GM21423 (cell line): Measurements from ENCODE around the gene TGM3.

Experiments used
- ATAC-seq: cut with Tn5 transposase; IDR thresholded peaks from one replicate; pipeline ENCODE4 v1.9.1; 2021; ENCODE audit warnings: mild to moderate bottlenecking, moderate library complexity; ENCODE audit not compliant: unreplicated experiment

Gene TGM3

GRCh38 chr20:2305029-2305428, 9.2 kb downstream of the TGM3 start:
- no peak for ATAC-seq

DNA sequence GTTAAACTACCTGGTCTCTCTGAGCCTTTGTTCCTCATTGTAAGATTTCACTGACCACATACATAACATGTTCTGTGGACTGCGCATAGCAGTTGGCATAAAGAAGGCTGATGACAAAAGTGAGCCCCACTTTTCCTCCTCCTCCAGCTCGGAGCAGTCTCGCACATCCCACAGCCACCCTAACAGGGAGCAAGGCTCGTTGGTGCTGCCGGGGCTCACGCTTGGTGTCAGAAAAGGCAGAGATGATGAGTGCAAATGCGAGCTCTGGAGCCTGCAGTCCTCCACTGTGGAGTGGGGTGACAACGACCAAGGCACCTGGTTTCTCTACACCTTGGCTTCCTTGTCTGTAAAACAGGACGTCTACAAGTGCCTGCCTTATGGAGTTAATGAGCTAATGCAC, 9.7 kb downstream of the TGM3 start:
- ATAC-seq: no peak

GRCh38 chr20:2305946-2306345, 10.1 kb downstream of the TGM3 start:
- no peak for ATAC-seq

GRCh38 chr20:2307136-2307535, 11.3 kb downstream of the TGM3 start:
- no peak for ATAC-seq

- ATAC-seq: no peak
These were observed 15.5 kb downstream of the TGM3 start for GRCh38 chr20:2311329-2311728.

GRCh38 chr20:2312876-2313275, 17.1 kb downstream of the TGM3 start:
- no peak for ATAC-seq

DNA sequence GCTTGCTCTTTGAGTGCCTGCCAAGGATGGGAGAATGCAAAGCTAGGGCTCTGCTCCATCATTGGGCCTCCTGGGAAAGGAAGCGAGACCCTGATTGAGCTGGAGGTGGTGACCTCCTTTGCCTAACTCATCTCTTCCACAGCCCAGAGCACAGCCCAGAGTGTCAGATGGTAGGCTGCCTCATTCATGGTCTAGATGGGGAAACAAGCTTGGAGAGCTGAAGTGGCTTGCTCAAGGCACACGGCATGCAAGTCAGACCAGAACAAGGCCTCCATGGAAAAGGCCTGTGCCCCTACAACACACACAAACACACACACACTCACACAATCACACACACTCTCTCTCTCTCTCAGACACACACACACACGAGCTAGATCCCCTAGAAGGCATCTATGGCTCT, 17.5 kb downstream of the TGM3 start:
- ATAC-seq: no peak

- no peak for ATAC-seq
These were observed 19.1 kb downstream of the TGM3 start for GRCh38 chr20:2314759-2315439.

DNA sequence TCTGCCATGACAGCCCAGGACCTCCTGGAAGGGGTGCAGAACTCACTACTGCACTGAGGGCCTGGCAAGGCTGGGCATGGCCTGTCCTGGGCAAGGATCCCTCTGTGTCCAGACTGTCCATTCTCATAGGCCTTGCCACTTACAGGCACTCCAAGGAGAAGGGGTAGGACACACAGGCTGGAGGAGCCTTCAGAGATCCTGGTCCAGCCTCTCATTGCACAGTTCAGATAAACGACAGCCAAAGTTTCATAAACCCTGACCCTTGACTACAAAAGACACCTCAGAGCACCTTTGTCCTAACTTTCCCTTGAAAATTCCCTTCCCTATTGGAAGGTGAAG, 19.6 kb downstream of the TGM3 start:
- ATAC-seq: no peak

- no peak for ATAC-seq
These were observed 21.2 kb downstream of the TGM3 start for GRCh38 chr20:2316847-2317495.

DNA sequence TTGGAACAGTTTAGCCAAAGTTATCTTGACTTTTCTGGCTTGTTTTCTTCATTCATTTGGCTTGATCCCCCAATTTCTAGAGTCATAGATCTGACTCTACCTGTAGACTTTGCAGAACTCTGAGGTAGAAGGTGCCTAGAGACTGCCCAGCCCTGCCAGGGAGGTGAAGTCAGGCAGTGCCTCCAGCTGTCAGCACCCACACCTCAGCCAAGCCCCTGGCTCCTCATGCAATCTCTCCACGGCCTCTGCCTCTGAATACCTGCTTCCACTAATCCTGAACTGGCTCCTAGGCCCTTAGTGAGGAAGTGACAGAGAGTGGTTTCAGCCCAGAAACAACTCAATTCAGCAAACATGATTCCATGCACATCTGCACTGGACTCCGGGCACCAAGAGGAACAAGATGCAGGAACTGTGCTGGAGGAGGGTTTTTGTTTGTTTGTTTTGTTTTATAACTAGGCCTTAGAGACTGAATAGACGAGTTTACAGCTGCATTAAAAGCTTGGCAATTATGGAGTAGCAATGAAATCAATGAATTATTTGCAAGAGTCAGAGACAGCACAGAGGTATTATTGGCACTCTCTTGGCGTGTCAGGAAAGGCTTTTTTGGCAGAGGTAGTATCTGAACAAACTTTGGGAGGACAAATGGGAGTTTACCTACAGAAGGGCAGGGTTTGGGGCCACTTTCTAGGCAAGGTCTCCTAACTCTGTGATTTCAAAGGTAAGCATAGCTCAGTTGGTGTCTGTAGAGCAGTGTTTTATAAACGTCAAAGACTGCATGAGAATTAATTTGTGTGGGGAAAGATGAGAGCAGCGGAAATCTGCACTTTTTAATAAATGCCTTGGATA, 25.2 kb downstream of the TGM3 start:
- ATAC-seq: no peak

DNA sequence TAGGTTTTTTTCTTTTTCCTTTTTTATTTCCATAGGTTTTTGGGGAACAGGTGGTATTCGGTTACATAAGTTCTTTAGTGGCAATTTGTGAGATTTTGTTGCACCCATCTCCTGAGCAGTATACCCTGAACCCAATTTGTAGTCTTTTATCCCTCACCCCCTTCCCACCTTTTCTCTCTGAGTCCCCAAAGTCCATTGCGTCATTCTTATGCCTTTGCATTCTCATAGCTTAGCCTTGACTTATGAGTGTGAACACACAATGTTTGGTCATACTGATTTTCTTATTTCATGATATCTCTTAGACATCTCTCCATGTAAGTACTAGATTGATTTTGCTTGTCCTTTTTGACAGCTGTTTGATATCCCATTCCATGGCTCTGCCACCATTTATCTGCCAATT, 27.2 kb downstream of the TGM3 start:
- no peak for ATAC-seq

DNA sequence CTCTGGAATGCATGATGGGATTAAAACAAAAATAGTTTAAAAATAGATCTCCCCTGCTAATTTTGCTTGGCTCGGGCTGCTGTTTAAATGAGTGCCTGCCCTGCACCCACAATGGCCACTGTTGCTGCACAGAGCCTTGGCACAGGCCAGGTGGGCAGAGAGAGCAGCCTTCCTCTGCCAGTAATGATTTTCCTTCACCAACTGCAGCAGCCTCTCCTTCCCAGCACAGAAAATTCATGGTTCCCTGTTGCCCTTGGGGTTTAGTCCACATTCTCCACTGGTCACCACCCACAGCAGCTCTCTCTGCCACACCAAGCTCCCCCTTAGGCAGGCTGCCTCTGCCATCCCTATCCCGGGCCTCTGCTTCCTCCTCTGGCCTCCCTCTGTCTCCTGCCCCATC, 30.2 kb downstream of the TGM3 start:
- no peak for ATAC-seq

GRCh38 chr20:2327620-2328555, 32.1 kb downstream of the TGM3 start:
- no peak for ATAC-seq

GRCh38 chr20:2329286-2329685, 33.5 kb downstream of the TGM3 start:
- ATAC-seq: no peak

DNA sequence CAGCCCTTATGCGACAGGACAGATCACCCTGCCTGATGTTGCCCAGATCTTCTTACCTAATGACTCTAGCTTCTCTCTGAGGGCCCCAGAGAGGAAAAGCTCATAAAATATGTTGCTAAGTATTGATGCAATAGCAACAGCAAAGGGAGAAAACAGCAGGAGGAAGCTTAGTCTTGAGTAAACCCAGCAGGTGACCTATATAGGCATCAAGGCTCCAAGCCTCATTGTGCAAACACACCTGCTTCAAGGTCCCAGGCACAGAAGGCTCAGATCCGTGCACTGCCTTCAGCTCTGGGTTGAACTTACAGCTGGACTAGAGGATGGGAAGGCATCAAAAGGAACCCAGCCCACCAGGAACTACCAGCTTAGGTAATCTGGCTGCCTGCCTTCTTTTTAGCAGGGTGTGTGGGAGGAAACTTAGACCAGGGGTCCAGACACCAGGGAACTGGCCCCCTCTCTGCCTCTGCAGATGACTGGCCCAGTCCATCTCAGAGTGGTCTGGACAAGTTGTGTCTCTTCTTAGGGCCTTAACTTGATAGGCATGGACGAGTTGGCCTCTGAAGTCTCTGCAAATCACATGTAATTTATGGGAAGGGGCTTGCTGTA, 34.4 kb downstream of the TGM3 start:
- no peak for ATAC-seq

GRCh38 chr20:2331106-2331505, 35.3 kb downstream of the TGM3 start:
- ATAC-seq: no peak

DNA sequence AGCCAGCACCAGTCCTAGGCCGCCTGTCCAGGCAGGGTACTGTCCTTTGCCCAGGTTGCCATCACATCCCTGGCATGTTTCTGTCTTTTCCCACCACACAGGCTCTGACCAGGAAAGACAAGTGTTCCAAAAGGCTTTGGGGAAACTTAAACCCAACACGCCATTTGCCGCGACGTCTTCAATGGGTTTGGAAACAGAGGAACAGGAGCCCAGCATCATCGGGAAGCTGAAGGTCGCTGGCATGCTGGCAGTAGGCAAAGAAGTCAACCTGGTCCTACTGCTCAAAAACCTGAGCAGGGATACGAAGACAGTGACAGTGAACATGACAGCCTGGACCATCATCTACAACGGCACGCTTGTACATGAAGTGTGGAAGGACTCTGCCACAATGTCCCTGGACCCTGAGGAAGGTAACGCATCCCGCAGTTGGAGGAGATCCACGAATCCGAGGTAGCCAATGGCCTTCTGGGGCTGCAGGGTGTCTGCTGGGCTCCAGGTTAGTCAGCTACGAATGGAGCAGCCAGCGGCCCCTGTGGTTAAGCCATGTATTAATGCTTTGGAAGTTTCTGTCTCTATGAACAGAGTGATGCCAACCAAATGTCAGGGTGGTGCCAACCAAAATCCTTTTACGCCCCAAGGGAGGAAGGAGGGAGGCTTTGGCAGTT, 36.2 kb downstream of the TGM3 start:
- ATAC-seq: no peak

- no peak for ATAC-seq
These were observed 36.9 kb downstream of the TGM3 start for GRCh38 chr20:2332711-2333110.

- ATAC-seq: no peak
These were observed 38.0 kb downstream of the TGM3 start for GRCh38 chr20:2333821-2334220.
